22Rv1 (cell line): Measurements from ENCODE around the gene LSP1.

ENCODE experiments used
- CTCF ChIP-seq: fragments of 450-650 bp; IDR thresholded peaks from 2 replicates; pipeline ENCODE4 v1.5.1; 2017; ENCODE audit warnings: mild to moderate bottlenecking
- ZFX ChIP-seq: fragments of 450-650 bp; IDR thresholded peaks from 2 replicates; pipeline ENCODE4 v1.6.1; 2017; ENCODE audit warnings: antibody characterized with exemption, borderline replicate concordance

- TF ChIP-seq CTCF = no peak
- no peak for TF ChIP-seq ZFX
These were observed 39.2 kb downstream of the LSP1 start for GRCh38 chr11:1892116-1892515.
